HEK293T (cell line): ENCODE measurements around the gene SEMA7A.

Source experiments
- ARNT ChIP-seq: fragments of 450-650 bp; IDR thresholded peaks from 2 replicates; pipeline ENCODE4 v1.6.1; 2017; ENCODE audit warnings: mild to moderate bottlenecking
- BHLHE40 ChIP-seq: fragments of 450-650 bp; IDR thresholded peaks from 2 replicates; pipeline ENCODE4 v1.6.1; 2016; ENCODE audit warnings: mild to moderate bottlenecking, moderate library complexity, borderline replicate concordance
- CTBP1 ChIP-seq: fragments of 450-650 bp; IDR thresholded peaks from 2 replicates; pipeline ENCODE4 v1.6.1; 2016; ENCODE audit warnings: borderline replicate concordance
- ELF4 ChIP-seq: fragments of 450-650 bp; IDR thresholded peaks from 2 replicates; pipeline ENCODE4 v1.6.1; 2017; ENCODE audit warnings: antibody characterized with exemption
- FOXA1 ChIP-seq: fragments of 450-650 bp; IDR thresholded peaks from 2 replicates; pipeline ENCODE4 v1.6.1; 2016; ENCODE audit warnings: mild to moderate bottlenecking
- FOXK2 ChIP-seq: fragments of 450-650 bp; IDR thresholded peaks from 2 replicates; pipeline ENCODE4 v1.6.1; 2016; ENCODE audit warnings: mild to moderate bottlenecking
- FOXM1 ChIP-seq: fragments of 450-650 bp; IDR thresholded peaks from 2 replicates; pipeline ENCODE4 v1.6.1; 2017; ENCODE audit warnings: mild to moderate bottlenecking, borderline replicate concordance
- L3MBTL2 ChIP-seq: fragments of 450-650 bp; conservative IDR thresholded peaks from 2 replicates; pipeline ENCODE4 v1.6.1; 2016; ENCODE audit warnings: mild to moderate bottlenecking
- NFRKB ChIP-seq: fragments of 450-650 bp; IDR thresholded peaks from 2 replicates; pipeline ENCODE4 v1.6.1; 2016; ENCODE audit warnings: mild to moderate bottlenecking, moderate library complexity
- SP1 ChIP-seq: fragments of 450-650 bp; IDR thresholded peaks from 2 replicates; pipeline ENCODE4 v1.6.1; 2017
- SUZ12 ChIP-seq: fragments of 450-650 bp; IDR thresholded peaks from 2 replicates; pipeline ENCODE4 v1.6.1; 2016; ENCODE audit warnings: mild to moderate bottlenecking
- TARDBP ChIP-seq: fragments of 450-650 bp; IDR thresholded peaks from 2 replicates; pipeline ENCODE4 v1.6.1; 2016
- ZNF384 ChIP-seq: fragments of 450-650 bp; IDR thresholded peaks from 2 replicates; pipeline ENCODE4 v1.6.1; 2016
- TF ChIP-seq, protein P1 (sequence below): fragments of 450-650 bp; IDR thresholded peaks from 2 replicates; pipeline ENCODE4 v1.6.1; 2016

DNA sequence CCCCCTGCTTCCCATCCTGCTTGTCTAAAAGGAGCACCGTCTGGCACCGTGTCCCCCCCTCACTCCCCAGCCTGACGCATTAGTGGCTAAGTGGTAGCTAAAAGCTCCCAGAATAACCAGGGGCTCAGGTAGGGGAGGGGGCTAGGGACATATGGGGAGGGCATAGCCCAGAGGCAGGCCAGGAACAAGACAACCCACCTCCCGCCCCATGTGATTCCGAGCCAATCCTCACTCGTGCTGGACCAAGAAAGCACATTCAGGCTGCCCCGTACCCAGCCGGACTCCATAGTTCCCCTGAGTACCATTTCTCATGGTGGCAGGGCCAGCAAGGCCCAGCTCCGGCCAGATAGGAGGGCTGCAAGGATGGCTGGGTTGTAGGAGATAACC, 11.5 kb downstream of the SEMA7A start:
- TF ChIP-seq SUZ12 (no peak), FOXM1 (no peak), TARDBP (no peak), FOXA1 (no peak), BHLHE40 (no peak), ELF4 (no peak), ZNF384 (no peak), SP1 (no peak), NFRKB (no peak), ARNT (no peak), CTBP1 (no peak), L3MBTL2 (no peak), FOXK2 (no peak)
- TF ChIP-seq, protein P1, sequence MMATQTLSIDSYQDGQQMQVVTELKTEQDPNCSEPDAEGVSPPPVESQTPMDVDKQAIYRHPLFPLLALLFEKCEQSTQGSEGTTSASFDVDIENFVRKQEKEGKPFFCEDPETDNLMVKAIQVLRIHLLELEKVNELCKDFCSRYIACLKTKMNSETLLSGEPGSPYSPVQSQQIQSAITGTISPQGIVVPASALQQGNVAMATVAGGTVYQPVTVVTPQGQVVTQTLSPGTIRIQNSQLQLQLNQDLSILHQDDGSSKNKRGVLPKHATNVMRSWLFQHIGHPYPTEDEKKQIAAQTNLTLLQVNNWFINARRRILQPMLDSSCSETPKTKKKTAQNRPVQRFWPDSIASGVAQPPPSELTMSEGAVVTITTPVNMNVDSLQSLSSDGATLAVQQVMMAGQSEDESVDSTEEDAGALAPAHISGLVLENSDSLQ = no peak
